GM13977 (cell line): ENCODE results near the gene PYDC2.

ENCODE experiments used
- DNase-seq: peaks from one replicate; pipeline ENCODE4 v3.0.0; 2012; ENCODE audit warnings: low spot score
- CTCF ChIP-seq: IDR thresholded peaks from 2 replicates; pipeline ENCODE4 v1.5.1; 2012; ENCODE audit warnings: mild to moderate bottlenecking, control low read depth; ENCODE audit not compliant: insufficient read depth; ENCODE audit errors: extremely low read depth, missing control alignments
- in situ Hi-C: fragments of 300-500 bp; cut with MboI; formaldehyde crosslinking; loops from one replicate; pipeline ENCODE4 v1.12.0; 2022; ENCODE audit warnings: low sequenced_read_pairs, low pct_unique_long_range_greater_than_20kb, mixed read lengths, inconsistent platforms; ENCODE audit not compliant: unreplicated experiment

The PYDC2 gene

GRCh38 chr3:191444569-191444968 lies 16.4 kb upstream of the PYDC2 start:
- no peak for DNase-seq
- TF ChIP-seq CTCF = no peak
- in situ Hi-C loops = no loop called here

- no peak for TF ChIP-seq CTCF
- no peak for DNase-seq
- in situ Hi-C loops = no loop called here
Observed at GRCh38 chr3:191449256-191449655, 11.7 kb upstream of the PYDC2 start.

- in situ Hi-C loops = no loop called here
- no peak for TF ChIP-seq CTCF
- peak; percentile 13 for DNase-seq
Observed at GRCh38 chr3:191455257-191455952, 5.6 kb upstream of the PYDC2 start.

- no peak for DNase-seq
- no peak for TF ChIP-seq CTCF
- in situ Hi-C loops = no loop called here
Observed at GRCh38 chr3:191460360-191460759, 603 bp upstream of the PYDC2 start.

GRCh38 chr3:191470080-191470479 lies 9.1 kb downstream of the PYDC2 start:
- no peak for TF ChIP-seq CTCF
- in situ Hi-C loops = no loop called here
- DNase-seq = no peak

- TF ChIP-seq CTCF = no peak
- DNase-seq = no peak
- in situ Hi-C loops = no loop called here
Observed at GRCh38 chr3:191470545-191470944, 9.6 kb downstream of the PYDC2 start.
